Esophagus squamous epithelium (tissue), 5 donors: Measurements from ENCODE around the gene NFATC4. TPM values are rescaled to one million over a fixed set of nuclear protein-coding genes. Genes with fewer than 3 reads are reported as not detected.
"Not testable (repeated sequence)": the region's sequence is repeated elsewhere in the genome, so short reads cannot be mapped to it uniquely, and the experiment has no call there.

Experiments used
- DNase-seq: peaks from one replicate; lab custom pipeline; 2025; lab: John Stamatoyannopoulos, UW
- H3K27ac ChIP-seq, 4 donors: fragments of 200-600 bp; sonication (generic); one replicate each; pipeline ENCODE4 v1.5.1; 2016 to 2019; ENCODE audit warnings: mild to moderate bottlenecking in 1 of 4
- H3K27me3 ChIP-seq, 4 donors: fragments of 200-600 bp; sonication (generic); 1 replicate in 3 of 4; 2 replicates in 1 of 4; pipeline versions ENCODE4 v1.5.1 to v1.6.0; 2017 to 2021; ENCODE audit warnings: antibody characterized with exemption in 1 of 4
- H3K36me3 ChIP-seq, 3 donors: fragments of 200-600 bp; sonication (generic); one replicate each; pipeline ENCODE4 v1.5.1; 2016 to 2019
- H3K4me1 ChIP-seq, 3 donors: fragments of 200-600 bp; sonication (generic); one replicate each; pipeline ENCODE4 v1.5.1; 2017 to 2019
- H3K4me3 ChIP-seq, 4 donors: fragments of 200-600 bp; sonication (generic); 1 replicate in 3 of 4; 2 replicates in 1 of 4; pipeline ENCODE4 v1.5.1; 2016 to 2019; ENCODE audit warnings: mild to moderate bottlenecking in 2 of 4, moderate library complexity in 1 of 4
- H3K9me3 ChIP-seq, 3 donors: fragments of 200-600 bp; sonication (generic); one replicate each; pipeline ENCODE4 v1.5.1; 2016 to 2019
- CTCF ChIP-seq, 6 experiments: fragments of 450-650 bp in 4 of 6; fragments of 200-600 bp in 2 of 6; sonication (generic) in 2 of 6; IDR thresholded peaks; one replicate each; pipeline ENCODE4 v1.5.1; 2016 to 2019; ENCODE audit warnings: antibody characterized with exemption in 6 of 6, mild to moderate bottlenecking in 4 of 6, moderate library complexity in 4 of 6
- POLR2A ChIP-seq, 4 donors: fragments of 450-650 bp; IDR thresholded peaks; one replicate each; pipeline ENCODE4 v1.6.1; 2017; ENCODE audit warnings: antibody characterized with exemption in 4 of 4, mild to moderate bottlenecking in 4 of 4, moderate library complexity in 3 of 4
- WGBS, 2 donors: methylation state at CpG; one replicate each; pipeline ENCODE4 v1.1.5; 2018; 5-methylcytosine and 5-hydroxymethylcytosine counted together
- intact Hi-C: fragments of 100-400 bp; cut with DNase I; formaldehyde crosslinking; loops from one replicate; pipeline ENCODE4 v1.15.0; 2022
- total RNA-seq, 4 donors: library from RNA; depleted of rRNA; stranded (reverse); fragments of >200 nt; gene quantifications; one replicate each; pipeline ENCODE4 v1.1.0, GENCODE V29; 2016
- donor health status: DM: yes; HTN: yes; CAD: no.

Gene NFATC4
- total RNA-seq, 4 donors from 2014 or later: 2.7 to 22.5 (median 9.2) TPM

DNA sequence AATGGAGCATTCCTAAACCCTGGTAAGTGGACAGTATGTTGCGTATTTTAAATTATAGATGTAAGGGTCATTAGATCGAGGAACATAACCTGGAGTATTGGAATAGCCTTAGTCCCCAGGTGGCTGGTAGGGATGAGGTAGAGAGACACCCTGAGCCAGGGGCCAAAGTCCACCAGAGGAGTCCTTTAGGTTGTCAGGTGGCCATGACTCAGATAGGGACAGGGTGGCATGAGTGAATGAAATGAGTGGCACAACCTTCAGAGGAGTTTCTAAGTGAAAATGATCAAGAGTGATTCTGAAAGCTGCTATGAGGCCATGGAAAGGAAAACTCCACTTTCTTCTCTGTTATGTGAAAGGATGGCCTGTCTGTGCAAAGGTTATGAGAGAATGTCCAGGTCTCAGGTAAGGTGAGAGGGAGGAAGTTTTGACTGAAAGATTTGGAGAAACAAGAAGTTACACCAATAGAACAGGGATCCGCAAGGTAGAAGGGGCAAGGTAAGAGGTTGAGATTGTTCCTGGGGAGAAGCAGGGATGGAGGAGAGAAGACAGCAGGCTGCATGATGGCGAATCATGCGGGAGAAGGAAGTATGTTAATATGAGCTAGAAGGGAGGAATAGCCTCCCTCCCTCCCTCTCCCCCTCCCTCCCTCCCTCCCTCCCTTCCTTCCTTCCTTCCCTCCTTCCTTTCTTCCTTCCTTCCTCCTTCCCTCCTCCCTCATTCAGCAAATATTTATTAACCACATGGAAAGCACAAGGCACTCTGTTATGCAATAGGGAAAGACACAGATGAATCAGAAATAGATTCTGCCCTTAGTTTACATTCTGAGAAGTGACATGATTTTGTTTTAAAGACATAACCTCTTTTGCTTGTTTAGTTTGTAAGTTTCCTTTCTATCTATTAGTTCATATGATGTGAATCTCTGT lies 14.2 kb upstream of the NFATC4 start:
- H3K4me3 ChIP-seq: no peak overlapping the region
- H3K4me1 ChIP-seq: peaks cover 0 to 13% (median 12%) of the 10 kb centered on the region in 3 donors
- intact Hi-C loops: no loop called here
- H3K27me3 ChIP-seq: peaks cover 0 to 3% (median 0%) of the 10 kb centered on the region in 4 donors
- 76 to 82% methylated on average over 5 of the region's 5 CpGs for WGBS, 2 donors
- peak overlapping the region in 2 of 4 donors; percentile 55 to 60 for H3K27ac ChIP-seq
- H3K36me3 ChIP-seq: no peaks in the 10 kb centered on the region
- no peaks in the 10 kb centered on the region for H3K9me3 ChIP-seq
- TF ChIP-seq POLR2A (IDR thresholded peaks at IDR 0.05) (no peak), CTCF (IDR thresholded peaks at IDR 0.05) (no peak)
- no peak for DNase-seq

DNA sequence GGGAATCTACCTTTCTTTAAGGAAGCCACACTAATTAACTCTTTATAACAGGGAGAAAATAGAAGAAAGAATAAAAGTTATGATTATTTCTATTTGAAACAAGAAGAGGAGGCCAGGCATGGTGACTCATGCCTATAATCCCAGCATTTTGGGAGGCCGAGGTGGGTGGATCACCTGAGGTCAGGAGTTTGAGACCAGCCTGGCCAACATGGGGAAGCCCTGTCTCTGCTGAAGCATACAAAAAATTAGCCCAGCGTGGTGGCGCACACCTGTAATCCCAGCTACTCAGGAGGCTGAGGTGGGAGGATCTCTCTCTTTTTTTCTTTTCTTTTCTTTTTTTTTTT lies 13.5 kb upstream of the NFATC4 start:
- intact Hi-C loops, H3K9me3 ChIP-seq, H3K36me3 ChIP-seq, DNase-seq, H3K4me3 ChIP-seq, H3K27me3 ChIP-seq: not testable (repeated sequence)
- 73 to 74% methylated on average over 3 of the region's 3 CpGs for WGBS, 2 donors
- peaks cover 0 to 13% (median 12%) of the 10 kb centered on the region in 3 donors for H3K4me1 ChIP-seq
- H3K27ac ChIP-seq: peak overlapping the region in 2 of 4 donors; percentile 55 to 60

DNA sequence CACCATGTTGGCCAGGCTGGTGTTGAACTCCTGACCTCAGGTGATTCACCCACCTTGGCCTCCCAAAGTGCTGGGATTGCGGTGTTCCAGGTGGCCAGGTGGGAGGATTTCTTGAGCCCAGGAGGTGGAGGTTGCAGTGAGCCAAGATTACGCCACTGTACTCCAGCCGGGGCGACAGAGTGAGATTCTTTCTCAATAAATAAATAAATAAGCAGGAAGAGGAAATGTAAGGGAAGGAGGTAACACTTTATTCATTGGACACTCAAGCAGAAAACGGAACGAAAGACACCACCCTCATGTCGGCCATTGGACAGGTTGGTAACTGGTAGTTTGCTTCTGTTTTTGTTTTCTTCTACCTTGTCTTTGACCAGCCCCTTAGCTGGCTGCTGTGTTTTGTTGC lies 13.0 kb upstream of the NFATC4 start:
- intact Hi-C loops: no loop called here
- H3K36me3 ChIP-seq: no peaks in the 10 kb centered on the region

DNA sequence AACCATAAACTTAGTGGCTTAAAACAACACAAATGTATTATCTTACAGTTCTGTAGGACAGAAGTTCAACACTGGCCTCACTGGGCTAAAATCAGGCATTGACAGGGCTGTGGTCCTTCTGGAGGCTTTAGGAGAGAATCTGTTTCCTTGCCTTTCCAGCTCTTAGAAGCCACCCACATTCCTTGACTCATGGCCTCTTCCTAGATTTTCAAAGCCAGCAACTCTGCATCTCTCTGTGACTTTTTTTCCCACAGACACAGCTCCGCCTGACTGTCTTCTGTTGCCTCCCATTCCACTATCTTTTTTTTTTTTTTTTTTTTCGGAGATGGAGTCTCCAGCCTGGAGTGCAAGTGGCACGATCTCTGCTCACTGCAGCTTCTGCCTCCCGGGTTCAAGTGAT lies 11.8 kb upstream of the NFATC4 start:
- DNase-seq: no peak
- Histone ChIP-seq H3K4me3 (no peak overlapping the region), H3K27ac (no peak overlapping the region), H3K4me1 (peaks cover 0 to 13% (median 12%) of the 10 kb centered on the region in 3 donors), H3K9me3 (no peaks in the 10 kb centered on the region), H3K27me3 (peaks cover 0 to 3% (median 0%) of the 10 kb centered on the region in 4 donors), H3K36me3 (no peaks in the 10 kb centered on the region)
- WGBS, 2 donors: 89 to 94% methylated on average over 4 of the region's 4 CpGs
- intact Hi-C loops: no loop called here
- TF ChIP-seq POLR2A (IDR thresholded peaks at IDR 0.05) (no peak), CTCF (IDR thresholded peaks at IDR 0.05) (no peak)

More for the DNA sequence above, 13.0 kb upstream of the NFATC4 start:
- H3K4me3 ChIP-seq: no peak overlapping the region
- TF ChIP-seq POLR2A (IDR thresholded peaks at IDR 0.05): no peak
- no peak for TF ChIP-seq CTCF (IDR thresholded peaks at IDR 0.05)
- no peaks in the 10 kb centered on the region for H3K9me3 ChIP-seq
- H3K27ac ChIP-seq: no peak overlapping the region
- peaks cover 0 to 3% (median 0%) of the 10 kb centered on the region in 4 donors for H3K27me3 ChIP-seq
- no peak for DNase-seq
- H3K4me1 ChIP-seq: peaks cover 0 to 13% (median 12%) of the 10 kb centered on the region in 3 donors
- WGBS, 2 donors: 70 to 72% methylated on average over 6 to 7 of the region's 7 CpGs

DNA sequence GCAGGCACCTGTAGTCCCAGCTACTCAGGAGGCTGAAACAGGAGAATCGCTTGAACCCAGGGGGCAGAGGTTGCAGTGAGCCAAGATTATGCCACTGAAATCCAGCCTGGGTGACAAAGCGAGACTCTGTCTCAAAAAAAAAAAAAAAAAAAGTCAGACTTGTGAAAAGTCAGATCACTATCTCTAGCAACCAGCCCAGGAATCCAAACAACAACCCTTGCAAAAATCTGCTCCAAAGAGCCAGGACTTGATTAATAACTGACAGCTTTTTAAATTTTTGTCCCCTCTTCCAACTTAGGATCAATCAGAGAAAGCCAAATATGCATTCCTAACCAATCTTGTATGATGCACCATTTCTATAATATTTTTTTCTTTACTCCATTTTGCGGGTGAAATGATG lies 7.7 kb upstream of the NFATC4 start:
- TF ChIP-seq CTCF (IDR thresholded peaks at IDR 0.05) (no peak), POLR2A (IDR thresholded peaks at IDR 0.05) (no peak)
- intact Hi-C loops: no loop called here
- WGBS, 2 donors: 85 to 95% methylated on average over 3 of the region's 3 CpGs
- no peak for DNase-seq
- no peak overlapping the region for H3K4me3 ChIP-seq
- no peaks in the 10 kb centered on the region for H3K9me3 ChIP-seq
- no peaks in the 10 kb centered on the region for H3K27me3 ChIP-seq
- no peaks in the 10 kb centered on the region for H3K36me3 ChIP-seq
- H3K27ac ChIP-seq: no peak overlapping the region
- H3K4me1 ChIP-seq: peaks cover 0 to 6% (median 3%) of the 10 kb centered on the region in 3 donors
